ENCODE data around the gene AP2M1. TPM values are rescaled to one million over a fixed set of nuclear protein-coding genes. Genes with fewer than 3 reads are reported as not detected.

The AP2M1 gene
- total RNA-seq, 1 donor from 2014 or later: 297 TPM

DNA sequence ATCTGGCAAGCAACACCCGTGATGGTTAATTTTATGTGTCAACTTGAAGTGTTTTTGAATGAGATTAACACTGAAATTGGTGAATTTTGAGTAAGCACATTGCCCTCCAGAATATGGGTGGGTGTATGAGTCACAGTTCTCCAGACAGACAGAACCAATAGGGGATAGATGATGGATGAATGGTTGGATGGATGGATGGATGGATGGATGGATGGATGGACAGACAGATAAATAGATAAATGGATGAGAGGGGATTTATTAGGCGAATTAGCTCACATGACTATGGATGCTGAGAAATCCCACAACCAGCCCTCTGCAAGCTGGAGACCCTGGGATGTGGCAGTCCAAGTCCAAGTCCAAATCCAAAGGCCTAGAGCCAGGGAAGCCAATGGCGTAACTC lies 49.3 kb downstream of the AP2M1 start:
- TF ChIP-seq, protein P1, sequence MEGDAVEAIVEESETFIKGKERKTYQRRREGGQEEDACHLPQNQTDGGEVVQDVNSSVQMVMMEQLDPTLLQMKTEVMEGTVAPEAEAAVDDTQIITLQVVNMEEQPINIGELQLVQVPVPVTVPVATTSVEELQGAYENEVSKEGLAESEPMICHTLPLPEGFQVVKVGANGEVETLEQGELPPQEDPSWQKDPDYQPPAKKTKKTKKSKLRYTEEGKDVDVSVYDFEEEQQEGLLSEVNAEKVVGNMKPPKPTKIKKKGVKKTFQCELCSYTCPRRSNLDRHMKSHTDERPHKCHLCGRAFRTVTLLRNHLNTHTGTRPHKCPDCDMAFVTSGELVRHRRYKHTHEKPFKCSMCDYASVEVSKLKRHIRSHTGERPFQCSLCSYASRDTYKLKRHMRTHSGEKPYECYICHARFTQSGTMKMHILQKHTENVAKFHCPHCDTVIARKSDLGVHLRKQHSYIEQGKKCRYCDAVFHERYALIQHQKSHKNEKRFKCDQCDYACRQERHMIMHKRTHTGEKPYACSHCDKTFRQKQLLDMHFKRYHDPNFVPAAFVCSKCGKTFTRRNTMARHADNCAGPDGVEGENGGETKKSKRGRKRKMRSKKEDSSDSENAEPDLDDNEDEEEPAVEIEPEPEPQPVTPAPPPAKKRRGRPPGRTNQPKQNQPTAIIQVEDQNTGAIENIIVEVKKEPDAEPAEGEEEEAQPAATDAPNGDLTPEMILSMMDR (IDR thresholded peaks at IDR 0.05; ENCODE audit: insufficient read depth, low read length, poor library complexity, severe bottlenecking): no peak

DNA sequence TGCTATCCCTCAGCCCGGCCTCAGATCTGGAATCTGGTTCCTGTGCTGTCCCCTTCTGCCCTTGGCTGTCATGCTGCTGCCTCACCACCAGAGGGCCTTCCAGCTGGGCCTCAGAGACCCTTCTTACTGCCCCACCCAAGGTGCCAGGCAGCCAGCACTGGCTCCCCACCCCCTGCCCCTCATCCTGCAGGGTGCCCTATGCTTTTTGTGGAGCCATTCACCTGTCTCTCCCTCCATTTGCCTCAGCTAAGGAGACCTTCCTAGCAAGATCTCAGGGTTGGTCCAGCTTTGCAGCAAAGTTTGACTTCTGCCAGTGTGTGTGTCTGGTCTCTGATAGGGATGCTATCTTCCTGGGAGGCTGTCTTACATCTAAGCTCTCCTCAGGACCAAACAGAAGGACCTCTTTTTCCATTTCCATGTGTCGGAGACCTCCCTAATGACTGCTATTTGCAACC lies 52.9 kb downstream of the AP2M1 start:
- H3K4me3 ChIP-seq (ENCODE audit: low read depth, low read length): no peak overlapping the region
- TF ChIP-seq, protein P1 (IDR thresholded peaks at IDR 0.05; ENCODE audit: insufficient read depth, low read length, poor library complexity, severe bottlenecking): peak; percentile 87
- H3K27me3 ChIP-seq (ENCODE audit: control insufficient read depth, insufficient read depth, low read length): peaks cover 50% of the 10 kb centered on the region
- no peak for DNase-seq (ENCODE audit: low read depth)
- no peaks in the 10 kb centered on the region for H3K36me3 ChIP-seq (ENCODE audit: control insufficient read depth, insufficient read depth, low read length)

More for the DNA sequence above, 49.3 kb downstream of the AP2M1 start:
- no peaks in the 10 kb centered on the region for H3K36me3 ChIP-seq (ENCODE audit: control insufficient read depth, insufficient read depth, low read length)
- DNase-seq (ENCODE audit: low read depth): no peak
- H3K27me3 ChIP-seq (ENCODE audit: control insufficient read depth, insufficient read depth, low read length): peaks cover 16% of the 10 kb centered on the region
- H3K4me3 ChIP-seq (ENCODE audit: low read depth, low read length): no peak overlapping the region

DNA sequence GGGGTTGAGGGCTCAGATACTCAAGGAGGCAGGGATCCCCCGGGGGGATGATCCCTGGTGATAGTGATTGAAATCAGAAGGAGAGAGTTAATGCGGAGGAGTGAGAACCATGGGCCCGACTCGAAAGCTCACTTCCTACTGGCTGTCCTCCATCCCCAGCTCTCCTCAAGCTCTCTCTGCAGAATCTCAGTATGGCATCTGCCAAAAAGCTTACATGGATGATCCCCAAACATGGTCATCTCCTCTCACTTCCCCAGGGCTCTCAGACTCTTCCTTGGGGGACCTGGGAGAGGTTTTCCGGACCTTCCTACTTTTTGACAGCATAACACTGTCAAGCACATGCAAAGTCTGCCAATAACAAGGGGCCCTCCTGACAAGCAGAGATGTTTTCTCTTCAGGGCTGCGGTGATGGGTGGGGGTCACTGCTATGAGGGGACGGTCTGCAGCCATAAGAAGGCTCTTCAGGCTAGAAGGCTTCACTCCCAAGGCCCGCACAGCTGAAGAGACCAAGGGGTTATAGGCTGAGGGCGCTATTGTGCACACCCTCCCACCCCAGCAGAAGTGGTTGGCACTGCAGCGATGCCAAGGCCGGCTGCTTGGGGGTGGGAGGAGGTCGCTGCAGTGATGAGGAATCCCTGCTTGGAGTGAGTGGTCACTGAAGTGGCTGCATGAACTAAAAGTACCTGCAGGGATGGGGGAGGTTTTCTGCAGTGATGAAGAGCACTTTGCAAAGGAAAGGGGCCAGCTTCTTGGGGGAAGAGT lies 53.9 kb downstream of the AP2M1 start:
- Histone ChIP-seq H3K27me3 (ENCODE audit: control insufficient read depth, insufficient read depth, low read length) (peaks cover 52% of the 10 kb centered on the region), H3K4me3 (ENCODE audit: low read depth, low read length) (no peak overlapping the region), H3K36me3 (ENCODE audit: control insufficient read depth, insufficient read depth, low read length) (no peaks in the 10 kb centered on the region)
- no peak for DNase-seq (ENCODE audit: low read depth)
- TF ChIP-seq, protein P1 (IDR thresholded peaks at IDR 0.05; ENCODE audit: insufficient read depth, low read length, poor library complexity, severe bottlenecking): no peak

DNA sequence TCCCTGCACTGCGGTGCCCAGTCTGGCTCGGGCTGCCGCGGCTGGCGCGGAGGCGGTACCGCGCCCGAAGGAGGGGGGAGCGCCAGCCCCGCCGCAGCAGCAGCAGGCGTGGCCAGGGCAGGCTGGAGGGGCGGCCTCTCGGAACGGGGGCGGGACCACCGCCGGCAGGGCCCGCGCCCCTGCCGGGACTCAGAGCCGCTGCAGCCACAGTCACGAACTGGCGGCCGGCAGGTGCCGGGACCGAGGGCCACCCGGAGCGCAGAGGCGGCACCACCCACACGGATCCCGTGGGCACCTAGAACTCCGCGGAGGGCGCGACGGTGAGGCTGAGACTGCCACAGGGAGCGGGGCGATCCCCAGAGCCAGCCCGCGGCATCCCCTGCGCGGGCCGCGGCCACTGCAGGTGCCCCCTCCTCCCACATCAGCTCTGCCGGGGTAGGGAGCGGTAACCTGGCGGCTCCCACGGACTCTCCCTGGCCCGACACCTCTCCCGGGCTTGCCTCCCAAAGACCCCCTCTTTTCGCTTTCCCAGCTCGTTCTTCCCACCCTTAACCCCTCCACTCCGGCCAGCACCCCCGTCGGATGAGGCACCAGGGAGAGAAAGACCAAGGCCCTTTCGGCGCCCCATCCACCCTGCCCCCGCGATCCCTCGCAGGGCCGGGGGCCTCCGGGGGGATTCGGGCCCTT lies 54.9 kb downstream of the AP2M1 start, which contains the start of gene VWA5B2:
VWA5B2 (plus strand) TSS at position 192 of the 687 bp plus-strand sequence. CDS start 944 bp downstream, outside the sequence.
- TF ChIP-seq, protein P1 (IDR thresholded peaks at IDR 0.05; ENCODE audit: insufficient read depth, low read length, poor library complexity, severe bottlenecking): no peak
- H3K4me3 ChIP-seq (ENCODE audit: low read depth, low read length): peak within 1 kb of the TSS; percentile 34
- peaks cover 52% of the 10 kb centered on the region for H3K27me3 ChIP-seq (ENCODE audit: control insufficient read depth, insufficient read depth, low read length)
- H3K36me3 ChIP-seq (ENCODE audit: control insufficient read depth, insufficient read depth, low read length): no peaks in the 10 kb centered on the region
- no peak for DNase-seq (ENCODE audit: low read depth)

DNA sequence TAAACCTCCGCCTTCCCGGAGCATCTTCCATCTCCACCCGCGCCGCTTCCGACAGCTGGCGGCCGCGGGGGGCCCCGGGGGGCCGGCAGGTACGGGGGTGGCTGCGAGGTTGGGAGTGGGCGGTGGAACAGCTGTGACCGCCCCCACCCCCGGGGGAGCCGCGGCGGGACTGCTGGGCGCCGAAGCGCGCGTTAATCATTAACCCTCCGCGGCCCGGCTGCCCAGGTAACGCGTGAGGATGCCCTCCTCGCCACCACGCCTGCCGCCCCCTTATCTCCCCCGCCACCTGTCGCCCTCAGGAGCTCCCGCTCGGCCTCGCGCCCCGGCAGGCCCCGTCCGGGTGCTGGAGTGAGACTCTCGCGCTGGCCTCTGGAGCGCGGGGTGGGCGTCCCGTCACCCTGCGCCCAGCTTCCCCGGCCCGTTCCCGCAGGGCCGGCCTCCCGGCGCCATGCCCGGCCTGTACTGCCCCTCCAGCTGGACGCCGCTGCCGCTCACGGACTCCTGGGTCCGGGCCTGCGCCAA lies 55.5 kb downstream of the AP2M1 start:
- peak overlapping the region; percentile 2 for H3K4me3 ChIP-seq (ENCODE audit: low read depth, low read length)
- no peaks in the 10 kb centered on the region for H3K36me3 ChIP-seq (ENCODE audit: control insufficient read depth, insufficient read depth, low read length)
- no peak for DNase-seq (ENCODE audit: low read depth)
- TF ChIP-seq, protein P1 (IDR thresholded peaks at IDR 0.05; ENCODE audit: insufficient read depth, low read length, poor library complexity, severe bottlenecking): no peak
- H3K27me3 ChIP-seq (ENCODE audit: control insufficient read depth, insufficient read depth, low read length): peaks cover 52% of the 10 kb centered on the region

Data from kidney epithelial cell (primary cell).